SK-N-SH treated with all-trans-retinoic acid at 6 μM for 48 hours (cell line): ENCODE measurements around the gene PACS1.

Source experiments
- ATAC-seq: fragments of 200-7000 bp; cut with Tn5 transposase; 3 replicates; pipeline ENCODE4 v1.9.1; 2020; ENCODE audit warnings: mild to moderate bottlenecking, moderate library complexity
- ARNTL ChIP-seq: fragments of 450-650 bp; formaldehyde crosslinking; IDR thresholded peaks from 2 replicates; pipeline ENCODE4 v1.5.0; 2020; ENCODE audit warnings: low read depth, mild to moderate bottlenecking, moderate library complexity, borderline replicate concordance
- BACH2 ChIP-seq: fragments of 250-450 bp; sonication (Bioruptor Pico); IDR thresholded peaks from 2 replicates; pipeline ENCODE4 v1.9.0; 2021; ENCODE audit warnings: mild to moderate bottlenecking, borderline replicate concordance
- CREB5 ChIP-seq: fragments of 250-450 bp; sonication (Bioruptor Pico); IDR thresholded peaks from 2 replicates; pipeline ENCODE4 v1.5.1; 2020; ENCODE audit warnings: low read depth, mild to moderate bottlenecking, moderate library complexity
- CSDC2 ChIP-seq: fragments of 250-450 bp; sonication (Bioruptor Pico); IDR thresholded peaks from 2 replicates; pipeline ENCODE4 v1.5.0; 2020; ENCODE audit warnings: mild to moderate bottlenecking, moderate library complexity
- CSRNP3 ChIP-seq: fragments of 250-450 bp; sonication (Bioruptor Pico); IDR thresholded peaks from 2 replicates; pipeline ENCODE4 v1.5.1; 2021; ENCODE audit warnings: mild to moderate bottlenecking, moderate library complexity
- ISL1 ChIP-seq: fragments of 250-450 bp; sonication (Bioruptor Pico); IDR thresholded peaks from 2 replicates; pipeline ENCODE4 v2.1.2; 2022; ENCODE audit warnings: mild to moderate bottlenecking, moderate library complexity
- OSR1 ChIP-seq: fragments of 250-450 bp; sonication (Bioruptor Pico); IDR thresholded peaks from 2 replicates; pipeline ENCODE4 v1.8.0; 2022; ENCODE audit warnings: moderate library complexity, mild to moderate bottlenecking, inconsistent platforms
- PATZ1 ChIP-seq: fragments of 250-450 bp; sonication (Bioruptor Pico); IDR thresholded peaks from 2 replicates; pipeline ENCODE4 v1.8.0; 2020; ENCODE audit warnings: mild to moderate bottlenecking, moderate library complexity, borderline replicate concordance
- POU6F1 ChIP-seq: fragments of 250-450 bp; sonication (Bioruptor Pico); IDR thresholded peaks from 2 replicates; pipeline ENCODE4 v1.8.0; 2021; ENCODE audit warnings: low read depth, mild to moderate bottlenecking, moderate library complexity, borderline replicate concordance
- PPARA ChIP-seq: fragments of 250-450 bp; sonication (Bioruptor Pico); IDR thresholded peaks from 2 replicates; pipeline ENCODE4 v1.5.0; 2020; ENCODE audit warnings: mild to moderate bottlenecking, borderline replicate concordance
- RARB ChIP-seq: fragments of 250-450 bp; sonication (Bioruptor Pico); IDR thresholded peaks from 2 replicates; pipeline ENCODE4 v1.8.0; 2021; ENCODE audit warnings: mild to moderate bottlenecking, moderate library complexity
- SNAI2 ChIP-seq: fragments of 250-450 bp; sonication (Bioruptor Pico); IDR thresholded peaks from 2 replicates; pipeline ENCODE4 v1.5.0; 2020; ENCODE audit warnings: mild to moderate bottlenecking, moderate library complexity
- TCF4 ChIP-seq: fragments of 250-450 bp; sonication (Bioruptor Pico); IDR thresholded peaks from 2 replicates; pipeline ENCODE4 v1.8.0; 2021; ENCODE audit warnings: mild to moderate bottlenecking, moderate library complexity, borderline replicate concordance
- TOX ChIP-seq: fragments of 250-450 bp; sonication (Bioruptor Pico); IDR thresholded peaks from 2 replicates; pipeline ENCODE4 v1.8.0; 2021; ENCODE audit warnings: mild to moderate bottlenecking, moderate library complexity, borderline replicate concordance
- ZC3H10 ChIP-seq: fragments of 250-450 bp; sonication (Bioruptor Pico); IDR thresholded peaks from 2 replicates; pipeline ENCODE4 v1.5.1; 2021; ENCODE audit warnings: mild to moderate bottlenecking, moderate library complexity
- ZFP3 ChIP-seq: fragments of 250-450 bp; sonication (Bioruptor Pico); IDR thresholded peaks from 2 replicates; pipeline ENCODE4 v1.5.0; 2020; ENCODE audit warnings: mild to moderate bottlenecking, moderate library complexity
- ZFP30 ChIP-seq: fragments of 450-650 bp; formaldehyde crosslinking; IDR thresholded peaks from 2 replicates; pipeline ENCODE4 v1.5.0; 2022; ENCODE audit warnings: mild to moderate bottlenecking, moderate library complexity
- ZNF565 ChIP-seq: fragments of 450-650 bp; formaldehyde crosslinking; conservative IDR thresholded peaks from 2 replicates; pipeline ENCODE4 v1.5.0; 2020; ENCODE audit warnings: low read depth, mild to moderate bottlenecking, moderate library complexity
- ZNF70 ChIP-seq: fragments of 450-650 bp; formaldehyde crosslinking; IDR thresholded peaks from 2 replicates; pipeline ENCODE4 v1.5.0; 2020; ENCODE audit warnings: mild to moderate bottlenecking, moderate library complexity
- ZNF8 ChIP-seq: fragments of 450-650 bp; formaldehyde crosslinking; IDR thresholded peaks from 2 replicates; pipeline ENCODE4 v1.5.0; 2020; ENCODE audit warnings: mild to moderate bottlenecking, moderate library complexity
- TF ChIP-seq, protein P1 (sequence below): fragments of 250-450 bp; sonication (Bioruptor Pico); IDR thresholded peaks from 2 replicates; pipeline ENCODE4 v1.5.0; 2020; ENCODE audit warnings: mild to moderate bottlenecking, moderate library complexity

Gene PACS1

DNA sequence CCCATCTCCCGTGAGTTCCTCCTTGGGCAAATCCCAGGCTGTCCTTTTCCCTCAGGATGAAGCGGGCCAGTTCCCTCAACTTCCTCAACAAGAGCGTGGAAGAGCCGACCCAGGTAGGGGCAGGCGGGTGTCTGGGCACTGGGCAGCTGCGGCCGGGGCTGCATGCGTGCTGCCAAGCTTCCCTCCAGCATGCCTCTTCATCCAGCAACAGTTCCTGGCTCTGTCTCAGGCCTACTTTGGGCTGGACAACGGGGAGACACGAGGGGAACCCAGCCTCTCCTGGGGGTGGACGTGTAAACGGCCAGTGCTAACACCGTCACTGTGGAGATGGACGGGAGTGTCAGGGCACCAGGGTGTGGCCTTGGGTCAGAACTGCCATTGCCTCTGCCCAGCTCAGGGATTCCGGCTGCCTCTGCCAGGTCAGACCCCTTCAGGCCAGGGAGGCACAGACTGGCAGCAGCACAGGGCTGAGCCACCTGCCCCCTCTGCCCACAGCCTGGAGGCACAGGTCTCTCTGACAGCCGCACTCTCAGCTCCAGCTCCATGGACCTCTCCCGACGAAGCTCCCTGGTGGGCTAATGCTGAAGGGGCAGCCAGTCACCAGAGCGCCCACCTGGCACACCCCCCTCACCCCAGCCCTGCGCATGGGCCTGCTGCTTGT lies 196.4 kb downstream of the PACS1 start:
- ATAC-seq: no peak
- TF ChIP-seq POU6F1 (no peak), ISL1 (CRISPR knock-in tag) (no peak), TOX (CRISPR knock-in tag) (no peak), CSDC2 (CRISPR knock-in tag) (no peak), OSR1 (no peak), TCF4 (CRISPR knock-in tag) (no peak), CSRNP3 (no peak), ZNF565 (CRISPR knock-in tag) (no peak), ARNTL (no peak), ZNF70 (CRISPR knock-in tag) (no peak)

- peak; percentile 26 for ATAC-seq
- no peak for TF ChIP-seq TOX (CRISPR knock-in tag)
- no peak for TF ChIP-seq OSR1
- no peak for TF ChIP-seq CREB5 (CRISPR knock-in tag)
- no peak for TF ChIP-seq ZFP30 (CRISPR knock-in tag)
- TF ChIP-seq RARB (CRISPR knock-in tag): no peak
- TF ChIP-seq, protein P1, sequence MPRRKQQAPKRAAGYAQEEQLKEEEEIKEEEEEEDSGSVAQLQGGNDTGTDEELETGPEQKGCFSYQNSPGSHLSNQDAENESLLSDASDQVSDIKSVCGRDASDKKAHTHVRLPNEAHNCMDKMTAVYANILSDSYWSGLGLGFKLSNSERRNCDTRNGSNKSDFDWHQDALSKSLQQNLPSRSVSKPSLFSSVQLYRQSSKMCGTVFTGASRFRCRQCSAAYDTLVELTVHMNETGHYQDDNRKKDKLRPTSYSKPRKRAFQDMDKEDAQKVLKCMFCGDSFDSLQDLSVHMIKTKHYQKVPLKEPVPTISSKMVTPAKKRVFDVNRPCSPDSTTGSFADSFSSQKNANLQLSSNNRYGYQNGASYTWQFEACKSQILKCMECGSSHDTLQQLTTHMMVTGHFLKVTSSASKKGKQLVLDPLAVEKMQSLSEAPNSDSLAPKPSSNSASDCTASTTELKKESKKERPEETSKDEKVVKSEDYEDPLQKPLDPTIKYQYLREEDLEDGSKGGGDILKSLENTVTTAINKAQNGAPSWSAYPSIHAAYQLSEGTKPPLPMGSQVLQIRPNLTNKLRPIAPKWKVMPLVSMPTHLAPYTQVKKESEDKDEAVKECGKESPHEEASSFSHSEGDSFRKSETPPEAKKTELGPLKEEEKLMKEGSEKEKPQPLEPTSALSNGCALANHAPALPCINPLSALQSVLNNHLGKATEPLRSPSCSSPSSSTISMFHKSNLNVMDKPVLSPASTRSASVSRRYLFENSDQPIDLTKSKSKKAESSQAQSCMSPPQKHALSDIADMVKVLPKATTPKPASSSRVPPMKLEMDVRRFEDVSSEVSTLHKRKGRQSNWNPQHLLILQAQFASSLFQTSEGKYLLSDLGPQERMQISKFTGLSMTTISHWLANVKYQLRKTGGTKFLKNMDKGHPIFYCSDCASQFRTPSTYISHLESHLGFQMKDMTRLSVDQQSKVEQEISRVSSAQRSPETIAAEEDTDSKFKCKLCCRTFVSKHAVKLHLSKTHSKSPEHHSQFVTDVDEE (CRISPR knock-in tag): no peak
- TF ChIP-seq ISL1 (CRISPR knock-in tag): no peak
- TF ChIP-seq ZNF70 (CRISPR knock-in tag): no peak
- TF ChIP-seq TCF4 (CRISPR knock-in tag): no peak
These were observed 196.9 kb downstream of the PACS1 start for GRCh38 chr11:66267039-66267378.

- TF ChIP-seq SNAI2 (no peak), CSDC2 (CRISPR knock-in tag) (no peak), RARB (CRISPR knock-in tag) (no peak), ZC3H10 (CRISPR knock-in tag) (no peak), PATZ1 (CRISPR knock-in tag) (no peak), PPARA (no peak), ISL1 (CRISPR knock-in tag) (no peak), CSRNP3 (no peak), ZNF8 (CRISPR knock-in tag) (no peak), OSR1 (no peak), ZFP3 (CRISPR knock-in tag) (no peak), ZNF565 (CRISPR knock-in tag) (no peak), BACH2 (no peak)
- ATAC-seq: peak; percentile 80
These were observed 197.5 kb downstream of the PACS1 start for GRCh38 chr11:66267379-66268243.
